ENCODE measurements around the gene ACVR1B. TPM values are rescaled to one million over a fixed set of nuclear protein-coding genes. Genes with fewer than 3 reads are reported as not detected.

Gene ACVR1B
- total RNA-seq, 1 donor from 2014 or later, result 13.8 TPM

DNA sequence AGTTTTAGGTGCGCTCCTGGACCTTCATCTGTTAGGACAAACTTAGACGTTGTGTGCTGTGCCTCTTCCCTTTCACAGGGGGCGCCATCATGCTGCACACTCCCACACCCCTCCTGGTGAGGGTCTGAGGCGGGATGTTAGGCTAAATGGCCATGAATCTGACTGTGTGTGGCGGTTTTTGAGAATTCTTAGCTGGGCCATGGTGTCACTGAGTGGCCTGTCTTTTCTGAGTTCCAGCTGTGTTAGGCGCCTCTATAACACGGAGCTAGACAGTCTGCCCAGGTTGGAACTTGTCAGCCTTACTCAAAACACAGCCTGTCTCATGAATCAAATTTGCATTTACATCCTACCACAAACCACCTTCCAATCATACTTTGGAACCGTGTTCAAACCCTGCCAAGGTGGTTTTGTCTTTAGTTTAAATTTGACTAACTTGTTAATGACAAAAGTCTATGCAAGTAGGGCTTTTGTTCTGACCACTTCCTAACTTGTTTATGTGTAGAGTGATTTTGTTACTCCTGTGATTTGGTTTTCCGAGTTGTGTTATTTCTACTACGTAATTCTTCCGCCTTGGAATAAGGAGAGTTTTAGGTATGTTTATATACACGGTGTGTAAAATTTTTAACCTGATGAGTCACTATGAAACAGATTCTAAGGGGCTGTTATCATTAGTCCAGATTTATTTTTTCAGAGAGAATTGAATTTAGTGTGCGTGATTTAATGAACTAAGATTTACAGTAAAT is 19.6 kb downstream of the ACVR1B start:
- no peak overlapping the region for H3K4me3 Mint-ChIP-seq (ENCODE audit: unreplicated experiment)
- H3K27me3 Mint-ChIP-seq (ENCODE audit: low read depth, unreplicated experiment), result no peaks in the 10 kb centered on the region

DNA sequence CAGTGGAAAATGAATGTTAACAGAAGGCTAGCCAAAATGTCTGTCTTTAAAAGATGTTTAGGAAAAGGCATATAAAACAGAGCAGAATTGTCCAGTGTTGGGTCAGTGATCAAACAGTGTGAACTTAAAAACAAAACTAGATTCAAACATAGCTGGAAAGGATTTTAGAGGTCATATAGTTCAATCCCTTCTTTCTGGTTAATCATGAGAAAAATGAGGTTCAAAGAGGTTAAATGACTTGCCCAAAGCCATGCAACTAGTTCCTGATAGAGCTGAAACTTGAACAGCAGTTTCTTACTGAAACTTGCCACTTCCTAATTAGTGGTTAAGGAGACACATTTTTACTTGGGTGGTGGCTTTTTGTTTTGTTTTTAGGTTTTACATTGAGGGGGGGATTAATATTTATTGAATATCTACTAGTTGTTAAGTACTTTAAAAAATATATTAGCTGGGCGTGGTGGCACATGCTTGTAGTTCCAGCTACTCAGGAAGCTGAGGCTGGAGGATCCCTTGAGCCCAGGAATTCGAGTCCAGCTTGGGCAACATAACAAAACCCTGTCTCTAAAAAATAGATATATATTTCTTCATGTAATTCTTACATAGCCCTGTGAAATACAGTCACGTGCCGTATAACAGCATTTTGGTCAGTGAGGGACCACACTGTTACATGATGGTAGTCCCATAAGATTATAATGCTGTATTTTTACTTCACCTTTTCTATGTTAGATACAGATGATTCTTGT is 20.4 kb downstream of the ACVR1B start:
- no peak overlapping the region for H2AFZ ChIP-seq (ENCODE audit: low read depth, low read length)

More for the DNA sequence above, 19.6 kb downstream of the ACVR1B start:
- Mint-ChIP-seq H3K27ac (ENCODE audit: unreplicated experiment) (peak overlapping the region; percentile 30), H3K9me3 (ENCODE audit: unreplicated experiment) (peaks cover under 1% of the 10 kb centered on the region), H3K36me3 (ENCODE audit: low read depth, unreplicated experiment) (peaks cover 8% of the 10 kb centered on the region), H3K4me1 (ENCODE audit: low read depth, unreplicated experiment) (peaks cover 54% of the 10 kb centered on the region)
- peaks cover 60% of the 10 kb centered on the region for H3K4me1 ChIP-seq (ENCODE audit: insufficient read depth, low read length)
- peaks cover 3% of the 10 kb centered on the region for H3K36me3 ChIP-seq (ENCODE audit: insufficient read depth, low read length)
- FAIRE-seq (no peak), DNase-seq (ENCODE audit: low read depth) (peak; percentile 81)
- peaks cover 28% of the 10 kb centered on the region for H4K20me1 ChIP-seq (ENCODE audit: insufficient read depth, low read length)
- no peaks in the 10 kb centered on the region for H3K9me3 ChIP-seq (ENCODE audit: insufficient read depth, low read depth, low read length)
- H3K79me2 ChIP-seq (ENCODE audit: insufficient read depth, low read length), result peaks cover 58% of the 10 kb centered on the region
- peak overlapping the region; percentile 77 for H3K4me2 ChIP-seq (ENCODE audit: low read length)
- TF ChIP-seq, protein P1, sequence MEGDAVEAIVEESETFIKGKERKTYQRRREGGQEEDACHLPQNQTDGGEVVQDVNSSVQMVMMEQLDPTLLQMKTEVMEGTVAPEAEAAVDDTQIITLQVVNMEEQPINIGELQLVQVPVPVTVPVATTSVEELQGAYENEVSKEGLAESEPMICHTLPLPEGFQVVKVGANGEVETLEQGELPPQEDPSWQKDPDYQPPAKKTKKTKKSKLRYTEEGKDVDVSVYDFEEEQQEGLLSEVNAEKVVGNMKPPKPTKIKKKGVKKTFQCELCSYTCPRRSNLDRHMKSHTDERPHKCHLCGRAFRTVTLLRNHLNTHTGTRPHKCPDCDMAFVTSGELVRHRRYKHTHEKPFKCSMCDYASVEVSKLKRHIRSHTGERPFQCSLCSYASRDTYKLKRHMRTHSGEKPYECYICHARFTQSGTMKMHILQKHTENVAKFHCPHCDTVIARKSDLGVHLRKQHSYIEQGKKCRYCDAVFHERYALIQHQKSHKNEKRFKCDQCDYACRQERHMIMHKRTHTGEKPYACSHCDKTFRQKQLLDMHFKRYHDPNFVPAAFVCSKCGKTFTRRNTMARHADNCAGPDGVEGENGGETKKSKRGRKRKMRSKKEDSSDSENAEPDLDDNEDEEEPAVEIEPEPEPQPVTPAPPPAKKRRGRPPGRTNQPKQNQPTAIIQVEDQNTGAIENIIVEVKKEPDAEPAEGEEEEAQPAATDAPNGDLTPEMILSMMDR (IDR thresholded peaks at IDR 0.05; ENCODE audit: insufficient read depth, low read depth, low read length), result peak; percentile 75
- no peak for TF ChIP-seq EZH2 (IDR thresholded peaks at IDR 0.05; ENCODE audit: insufficient read depth, low read length)
- H3K27me3 ChIP-seq (ENCODE audit: insufficient read depth, low read length), result no peaks in the 10 kb centered on the region
- H3K9ac ChIP-seq (ENCODE audit: low read length), result peak overlapping the region; percentile 46
- H2AFZ ChIP-seq (ENCODE audit: low read depth, low read length), result no peak overlapping the region
- H3K27ac ChIP-seq (ENCODE audit: low read depth, low read length), result peak overlapping the region; percentile 65
- H3K4me3 ChIP-seq (ENCODE audit: insufficient read depth, low read depth, low read length), result peak overlapping the region; percentile 9

More for the DNA sequence above, 20.4 kb downstream of the ACVR1B start:
- H3K9me3 Mint-ChIP-seq (ENCODE audit: unreplicated experiment), result no peaks in the 10 kb centered on the region
- no peak overlapping the region for H3K4me3 Mint-ChIP-seq (ENCODE audit: unreplicated experiment)
- Histone ChIP-seq H3K4me1 (ENCODE audit: insufficient read depth, low read length) (peaks cover 64% of the 10 kb centered on the region), H3K79me2 (ENCODE audit: insufficient read depth, low read length) (peaks cover 52% of the 10 kb centered on the region), H3K4me3 (ENCODE audit: insufficient read depth, low read depth, low read length) (no peak overlapping the region), H3K9me3 (ENCODE audit: insufficient read depth, low read depth, low read length) (no peaks in the 10 kb centered on the region), H3K36me3 (ENCODE audit: insufficient read depth, low read length) (peaks cover 3% of the 10 kb centered on the region), H3K9ac (ENCODE audit: low read length) (peak overlapping the region; percentile 23), H3K27me3 (ENCODE audit: insufficient read depth, low read length) (no peaks in the 10 kb centered on the region), H3K4me2 (ENCODE audit: low read length) (peak overlapping the region; percentile 77), H4K20me1 (ENCODE audit: insufficient read depth, low read length) (peaks cover 28% of the 10 kb centered on the region), H3K27ac (ENCODE audit: low read depth, low read length) (peak overlapping the region; percentile 65)
- no peaks in the 10 kb centered on the region for H3K27me3 Mint-ChIP-seq (ENCODE audit: low read depth, unreplicated experiment)
- no peak for TF ChIP-seq EZH2 (IDR thresholded peaks at IDR 0.05; ENCODE audit: insufficient read depth, low read length)
- TF ChIP-seq, protein P1 (IDR thresholded peaks at IDR 0.05; ENCODE audit: insufficient read depth, low read depth, low read length), result no peak
- peaks cover 13% of the 10 kb centered on the region for H3K36me3 Mint-ChIP-seq (ENCODE audit: low read depth, unreplicated experiment)
- peak overlapping the region; percentile 30 for H3K27ac Mint-ChIP-seq (ENCODE audit: unreplicated experiment)
- DNase-seq (ENCODE audit: low read depth) (no peak), FAIRE-seq (no peak)
- peaks cover 61% of the 10 kb centered on the region for H3K4me1 Mint-ChIP-seq (ENCODE audit: low read depth, unreplicated experiment)

All from astrocyte (in vitro differentiated cells and primary cell).